ENCODE measurements around the gene ASF1B.

ASF1B gene

DNA sequence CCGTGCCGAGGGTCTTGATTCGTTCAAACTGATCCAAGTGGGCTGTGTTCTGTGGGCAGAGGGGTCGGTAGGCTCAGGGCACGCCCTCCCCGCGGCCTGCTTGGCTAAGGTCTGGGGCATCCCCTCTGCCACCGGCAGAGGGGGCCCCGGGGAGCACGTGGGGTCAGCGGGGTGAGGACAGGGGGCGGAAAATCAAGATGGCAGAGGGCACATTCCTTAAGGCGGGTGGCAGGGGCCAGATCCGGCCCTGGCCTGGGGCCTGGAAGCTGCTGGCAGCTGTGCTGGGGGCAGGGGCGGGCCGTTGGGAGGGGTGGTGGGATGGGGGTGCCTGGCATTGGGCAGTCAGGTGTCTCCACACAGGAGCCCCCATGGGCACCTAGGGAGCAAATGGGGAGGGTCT, 29.5 kb downstream of the ASF1B start:
- DNase-seq = no peak

DNA sequence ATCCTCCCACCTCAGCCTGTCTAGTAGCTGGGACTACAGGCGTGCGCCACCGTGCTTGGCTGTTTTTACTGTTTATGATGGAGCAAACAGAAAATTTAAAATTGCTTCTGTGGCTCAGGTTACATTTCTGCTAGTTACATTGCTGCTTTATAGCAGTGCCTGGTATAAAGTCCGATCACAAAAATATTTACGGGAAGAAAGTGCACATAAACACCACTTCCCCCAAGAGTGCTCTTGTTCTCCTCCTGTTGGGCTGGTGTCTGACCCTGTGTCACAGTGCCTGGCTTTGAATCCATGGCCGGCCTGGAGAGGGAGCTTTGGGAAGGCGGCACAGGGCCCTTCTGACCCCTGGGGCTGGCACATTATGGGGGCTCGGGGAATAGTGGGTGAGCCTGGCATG, 30.7 kb downstream of the ASF1B start:
- DNase-seq = no peak

GRCh38 chr19:14103310-14103709, 33.1 kb downstream of the ASF1B start:
- no peak for DNase-seq

GRCh38 chr19:14102756-14103155, 33.6 kb downstream of the ASF1B start:
- no peak for DNase-seq

- no peak for DNase-seq
Measured at GRCh38 chr19:14102102-14102696, 34.2 kb downstream of the ASF1B start.

DNA sequence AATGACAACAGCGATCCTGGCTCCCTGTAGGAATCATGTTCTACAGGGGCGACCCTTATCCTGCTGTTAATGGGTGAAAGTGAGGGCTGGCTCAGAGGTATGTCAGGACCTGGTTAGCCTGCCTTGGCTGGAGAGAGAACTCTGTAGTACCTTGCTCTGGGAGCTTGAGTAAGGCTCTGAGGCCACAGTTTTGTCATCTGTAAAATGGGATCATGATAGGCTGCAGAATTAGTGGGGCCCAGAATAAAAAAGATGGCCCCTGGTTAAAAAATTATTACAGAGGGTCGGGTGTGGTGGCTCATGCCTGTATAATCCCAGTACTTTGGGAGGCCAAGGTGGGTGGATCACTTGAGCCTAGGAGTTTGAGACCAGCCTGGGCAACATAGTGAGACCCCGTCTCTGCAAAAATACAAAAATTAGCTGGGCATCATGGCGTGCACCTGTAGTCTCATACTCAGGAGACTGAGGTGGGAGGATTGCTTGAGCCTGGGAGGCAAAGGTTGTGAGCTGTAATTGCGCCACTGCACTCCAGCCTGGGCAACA, 35.3 kb downstream of the ASF1B start:
- no peak for DNase-seq

DNA sequence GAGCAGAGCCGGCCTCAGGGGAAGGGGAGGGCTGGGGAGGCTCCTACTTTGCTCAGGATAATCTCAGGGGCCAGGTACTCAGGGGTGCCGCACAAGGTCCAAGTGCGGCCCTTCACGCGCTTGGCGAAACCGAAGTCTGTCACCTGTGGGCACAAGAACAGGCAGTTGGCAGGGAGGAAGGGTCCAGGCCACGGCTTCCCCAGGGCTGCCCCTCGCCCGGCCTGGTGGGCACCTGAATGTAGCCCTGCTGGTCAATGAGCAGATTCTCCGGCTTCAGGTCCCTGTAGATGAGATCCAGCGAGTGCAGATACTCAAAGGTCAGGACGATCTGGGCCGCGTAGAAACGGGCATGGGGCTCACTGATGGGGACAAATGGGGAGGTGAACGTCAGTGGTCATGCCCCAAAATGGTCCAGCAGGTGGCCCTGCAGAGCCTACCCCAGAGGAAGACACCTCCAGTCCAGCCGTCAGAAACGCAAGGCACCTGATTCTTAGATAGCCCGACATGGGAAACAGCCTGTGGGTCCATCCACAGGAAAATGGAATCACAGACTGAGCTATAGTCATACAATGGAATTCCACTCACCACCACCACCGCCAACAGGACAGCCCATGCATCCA, 38.7 kb downstream of the ASF1B start:
- no peak for DNase-seq

- DNase-seq = no peak
Measured at GRCh38 chr19:14096272-14096992, 40.0 kb downstream of the ASF1B start.

DNA sequence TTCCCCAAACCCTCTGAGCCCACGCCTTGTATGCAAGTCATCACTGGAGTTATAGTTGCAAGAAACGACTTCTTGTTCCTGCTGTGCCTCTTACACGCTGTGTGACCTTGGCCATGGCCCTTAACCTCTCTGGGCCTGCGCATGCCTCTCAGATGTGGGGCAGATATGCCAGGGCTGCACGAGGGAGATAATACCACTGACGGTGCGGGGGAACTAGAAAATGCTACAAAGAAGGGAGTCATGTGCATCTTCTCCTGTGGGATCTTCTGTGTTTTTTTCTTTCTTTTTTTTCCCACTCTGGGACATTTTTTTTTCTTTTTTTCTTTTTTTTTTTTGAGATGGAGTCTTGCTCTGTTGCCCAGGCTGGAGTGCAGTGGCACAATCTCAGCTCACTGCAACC, 41.5 kb downstream of the ASF1B start:
- DNase-seq = no peak

DNA sequence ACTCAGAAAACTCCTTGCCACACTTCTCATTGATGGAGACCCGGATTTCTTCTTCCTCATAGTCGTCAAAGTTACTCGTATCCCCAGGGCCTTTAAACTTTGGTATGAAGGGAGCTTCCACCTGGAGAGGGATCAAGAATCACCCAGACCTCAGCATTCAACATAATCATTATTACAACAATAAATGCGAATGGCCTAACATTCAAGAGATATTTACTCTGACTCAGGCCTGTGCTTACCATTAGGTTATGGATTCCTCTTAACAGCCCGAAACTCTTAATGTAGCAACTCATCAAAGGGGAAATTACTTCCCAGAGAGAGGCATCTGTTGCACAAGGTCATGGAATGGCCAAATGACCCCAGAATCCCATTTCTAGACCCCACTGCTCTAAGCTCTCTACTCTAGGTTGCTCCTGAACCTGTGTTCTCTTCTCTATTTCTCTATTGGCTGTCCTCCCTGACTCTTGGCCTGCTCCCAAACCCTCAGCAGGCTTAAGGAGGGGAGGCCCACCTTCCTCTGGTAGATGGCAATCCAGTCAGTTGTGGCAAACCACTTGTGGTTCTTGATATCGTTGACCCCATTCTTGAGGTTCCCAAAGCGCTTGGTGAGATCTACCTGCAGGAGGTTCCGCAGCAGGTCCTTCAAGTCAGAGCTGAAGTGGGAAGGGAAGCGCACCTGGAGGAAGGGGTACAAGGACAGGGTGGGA, 43.1 kb downstream of the ASF1B start:
- DNase-seq = no peak

DNA sequence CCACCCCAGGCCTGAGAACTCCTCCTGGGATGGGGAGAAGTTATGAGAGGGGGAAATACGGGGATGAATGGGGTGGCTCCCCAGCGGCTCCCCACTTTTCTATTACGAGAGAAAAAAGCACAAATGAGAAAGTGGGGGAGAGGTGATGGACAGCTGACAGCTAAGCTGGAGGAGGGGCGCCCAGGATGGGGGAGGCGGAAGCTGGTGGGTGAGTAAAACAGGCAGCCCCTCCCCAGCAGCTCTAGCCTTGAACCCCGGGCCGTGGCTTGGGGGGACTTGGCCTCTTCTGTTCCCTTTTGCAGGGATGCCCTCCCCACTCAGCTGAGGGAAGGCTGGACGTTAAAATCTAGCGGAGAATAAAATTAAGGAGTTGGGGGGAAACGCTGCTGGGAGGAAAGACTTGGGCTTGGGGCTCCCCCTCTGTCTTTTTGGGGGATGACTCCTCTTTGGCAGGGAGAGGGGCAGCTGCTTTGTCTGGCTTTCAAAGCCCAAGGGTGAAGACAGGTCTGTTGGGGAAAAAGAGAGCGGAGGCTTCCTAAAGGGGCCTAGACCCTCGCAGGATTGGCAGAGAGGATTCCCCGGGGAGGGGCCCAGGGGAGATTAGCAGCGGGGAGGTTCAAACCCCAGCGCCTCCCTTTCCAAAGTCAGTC, 44.5 kb downstream of the ASF1B start:
- DNase-seq = no peak

GRCh38 chr19:14091081-14091812, 45.1 kb downstream of the ASF1B start:
- DNase-seq = peak; percentile 89

GRCh38 chr19:14090509-14091080, 45.8 kb downstream of the ASF1B start, which contains the start of gene SAMD1:
Gene SAMD1 (minus strand): TSS chr19:14090751.
- DNase-seq = peak; percentile 89

DNA sequence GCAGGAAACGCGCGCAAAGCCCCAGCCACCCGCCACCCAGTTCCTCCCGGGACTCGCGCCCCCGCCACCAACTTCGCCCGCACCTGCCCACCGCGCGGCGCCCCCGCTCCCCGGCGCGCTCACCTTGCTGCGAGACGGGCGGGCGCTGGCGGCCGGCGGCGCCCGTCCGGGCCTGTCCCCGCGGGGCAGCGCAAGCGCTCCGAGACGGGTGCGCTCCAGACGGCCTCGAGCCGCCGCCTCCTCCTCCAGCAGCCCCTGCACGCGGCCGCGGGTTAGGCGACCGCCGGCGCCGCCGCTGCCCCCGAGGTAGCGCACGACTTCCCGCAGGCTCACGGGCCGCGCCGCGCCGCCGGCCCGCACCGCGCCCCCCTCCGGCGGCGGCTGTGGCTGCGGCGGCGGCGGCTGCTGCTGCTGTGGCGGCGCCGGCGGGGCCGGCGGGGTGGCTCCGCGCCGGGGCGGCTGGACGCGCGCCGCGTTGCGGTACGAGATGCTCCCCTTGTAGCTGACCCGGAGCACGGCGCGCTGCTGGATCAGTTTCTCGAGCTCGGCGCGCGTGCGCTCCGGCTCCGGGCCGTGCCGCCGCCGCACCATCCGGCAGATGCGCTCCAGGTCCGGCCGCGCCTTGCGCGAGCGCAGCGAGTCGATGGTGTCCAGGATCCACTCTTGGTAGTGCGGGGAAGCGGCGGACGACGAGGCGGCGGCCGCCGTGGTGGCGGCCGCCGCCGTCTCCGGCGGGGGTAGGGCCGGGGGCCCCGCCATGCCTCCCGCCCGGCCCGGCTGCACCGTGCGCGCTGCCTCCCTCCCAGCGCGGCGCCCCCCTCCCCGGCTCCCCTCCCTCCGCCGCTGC, 46.5 kb downstream of the ASF1B start:
- DNase-seq = peak; percentile 18

GRCh38 chr19:14089412-14089661, 47.1 kb downstream of the ASF1B start:
- no peak for DNase-seq

GRCh38 chr19:14088634-14089411, 47.6 kb downstream of the ASF1B start:
- DNase-seq = no peak

GRCh38 chr19:14086098-14086497, 50.3 kb downstream of the ASF1B start:
- DNase-seq = no peak

GRCh38 chr19:14085309-14085995, 50.9 kb downstream of the ASF1B start, which contains the start of gene C19orf67:
Gene C19orf67 (minus strand): TSS chr19:14085783. CDS start chr19:14085627, 156 bp downstream.
- no peak for DNase-seq

DNA sequence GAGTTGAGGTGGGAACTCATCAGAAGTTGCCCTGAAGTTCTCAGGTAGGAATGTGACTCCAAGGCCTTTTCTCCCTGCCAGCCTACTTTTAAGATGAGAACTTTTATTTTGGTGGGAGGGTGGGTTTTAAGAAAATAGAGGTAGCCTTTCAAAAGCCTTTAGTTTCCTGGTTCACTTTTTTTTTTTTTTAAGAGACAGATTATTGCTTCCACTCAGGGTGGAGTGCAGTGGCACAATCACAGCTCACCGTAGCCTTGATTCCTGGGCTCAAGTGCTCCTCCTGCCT, 53.8 kb downstream of the ASF1B start:
- no peak for DNase-seq

All from NCI-H1436 (cell line).